Neural cell (in vitro differentiated cells): Measurements from ENCODE around the gene FGF21.

Experiments used
- CTCF ChIP-seq: fragments of 450-650 bp; IDR thresholded peaks from 2 replicates; pipeline ENCODE4 v1.5.1; 2014; ENCODE audit warnings: antibody characterized with exemption, mild to moderate bottlenecking, moderate library complexity; ENCODE audit not compliant: poor library complexity, severe bottlenecking
- EP300 ChIP-seq: fragments of 450-650 bp; conservative IDR thresholded peaks from 2 replicates; pipeline ENCODE4 v1.6.1; 2014; ENCODE audit warnings: antibody characterized with exemption, mild to moderate bottlenecking, moderate library complexity; ENCODE audit not compliant: poor library complexity, severe bottlenecking
- EZH2 ChIP-seq: fragments of 200-600, 300-800 bp; shearing (Covaris generic), sonication (generic); IDR thresholded peaks from 2 replicates; pipeline ENCODE4 v1.6.1; 2014; ENCODE audit warnings: antibody characterized with exemption, low read length, borderline replicate concordance, mild to moderate bottlenecking; ENCODE audit not compliant: insufficient read depth, poor library complexity, severe bottlenecking
- POLR2AphosphoS5 ChIP-seq: IDR thresholded peaks from 2 replicates; pipeline ENCODE4 v1.6.1; 2012

GRCh38 chr19:48745208-48745995 is 9.9 kb upstream of the FGF21 start:
- no peak for TF ChIP-seq EP300
- TF ChIP-seq CTCF = no peak
- TF ChIP-seq POLR2AphosphoS5 = no peak
- TF ChIP-seq EZH2 = no peak
